ENCODE results near the gene RABL2B. TPM values are rescaled to one million over a fixed set of nuclear protein-coding genes. Genes with fewer than 3 reads are reported as not detected.
"Not testable (repeated sequence)": the region's sequence is repeated elsewhere in the genome, so short reads cannot be mapped to it uniquely, and the experiment has no call there.

The RABL2B gene
- 18.1 and 19.0 TPM in 2 replicates for total RNA-seq (2021)
- long read RNA-seq, transcript RABL2B-201 (9 exons, 2,140 nt): major isoform, 8 of 64 reads
- long read RNA-seq, transcript RABL2B-205 (10 exons, 2,428 nt): minor isoform, 6 of 64 reads
- long read RNA-seq, partial matches to known transcripts: 6 of 64 reads
- long read RNA-seq, other reads (novel, unspliced or antisense): 43 of 64 reads

GRCh38 chr22:50783033-50783879 lies at the start of gene RABL2B:
TSS of gene RABL2B (minus strand) at chr22:50783636. CDS start at chr22:50782294, 1,342 bp downstream.
- H2BK12ac ChIP-seq (ENCODE audit: insufficient read length, low read depth, low read length); H3K9me3 Mint-ChIP-seq; H3K4me1 ChIP-seq (ENCODE audit: insufficient read depth, low read length); H3K18ac ChIP-seq (ENCODE audit: insufficient read length, low read depth, low read length); H2BK20ac ChIP-seq (ENCODE audit: low read depth, low read length, poor library complexity, severe bottlenecking); H2AK5ac ChIP-seq (ENCODE audit: insufficient read length, low read length); H2AFZ ChIP-seq (ENCODE audit: low read length); H2BK120ac ChIP-seq (ENCODE audit: low read depth, low read length, poor library complexity, severe bottlenecking); H3K27me3 Mint-ChIP-seq (ENCODE audit: low read depth); H2BK5ac ChIP-seq (ENCODE audit: insufficient read length, low read length); H2BK15ac ChIP-seq (ENCODE audit: low read depth, low read length); H3K23me2 ChIP-seq (ENCODE audit: insufficient read length, low read depth, low read length, poor library complexity, severe bottlenecking); H3K23ac ChIP-seq (ENCODE audit: insufficient read length, low read depth, low read length); H3T11ph ChIP-seq (ENCODE audit: low read length); H3K36me3 Mint-ChIP-seq (ENCODE audit: insufficient read depth in 1 of 3, low read depth in 3 of 3); H3K27ac ChIP-seq (ENCODE audit: insufficient read length, low read depth, low read length); H3K14ac ChIP-seq (ENCODE audit: insufficient read depth, low read length); H3K79me1 ChIP-seq (ENCODE audit: insufficient read depth, low read depth, low read length, poor library complexity, severe bottlenecking); H4K8ac ChIP-seq (replicated peaks; ENCODE audit: insufficient read length, low read depth, low read length); H3K27me3 ChIP-seq (ENCODE audit: insufficient read depth, low read length); H3K9me3 ChIP-seq (ENCODE audit: control insufficient read depth, low read depth, low read length); H4K5ac ChIP-seq (ENCODE audit: insufficient read length, low read depth, low read length); H3K4ac ChIP-seq (ENCODE audit: low read depth, low read length); H4K91ac ChIP-seq (ENCODE audit: insufficient read length, low read depth, low read length); H3K4me1 Mint-ChIP-seq; H3K56ac ChIP-seq (ENCODE audit: insufficient read length, low read depth, low read length); H3K9ac ChIP-seq (ENCODE audit: extremely low read depth, insufficient read length, low read length); H3K79me2 ChIP-seq (ENCODE audit: insufficient read depth, low read length); H4K20me1 ChIP-seq (ENCODE audit: control insufficient read depth, insufficient read depth, insufficient read length): not testable (repeated sequence)
- no CpG with 5 or more reads among the region's 77 CpGs for WGBS (ENCODE audit: extremely low coverage, insufficient read length, low lambda C conversion rate)
- H3K27ac Mint-ChIP-seq: 0 out of 7 replicates have a peak within 1 kb of the TSS, but pooled peaks of 1 of the 3 experiments have one; percentile 55
- DNase-seq: peak; percentile 88
- H3K4me2 ChIP-seq (ENCODE audit: insufficient read depth, insufficient read length, low read length): peak within 1 kb of the TSS; percentile 62
- H3K4me3 Mint-ChIP-seq: peak within 1 kb of the TSS; percentile 78 to 91

DNA sequence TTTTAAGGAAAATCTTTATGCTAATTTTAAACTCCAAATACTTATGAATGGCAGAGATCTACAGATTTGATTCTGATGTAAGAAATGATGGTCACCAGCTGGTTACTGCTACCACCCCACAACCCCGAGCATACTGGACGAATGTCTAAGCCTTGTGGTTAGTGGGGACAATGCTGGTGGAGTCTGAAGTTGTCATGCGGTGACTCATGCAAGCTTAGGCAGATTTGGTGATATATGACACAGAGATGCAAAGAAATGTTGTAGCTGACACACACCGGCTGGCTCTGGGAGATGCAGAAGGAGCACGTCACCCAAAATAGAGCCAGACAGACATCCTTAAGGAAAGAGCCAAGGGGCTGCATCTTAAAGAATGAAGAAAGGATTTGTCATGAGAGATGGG lies 3.5 kb upstream of the RABL2B start:
- H3K56ac ChIP-seq (ENCODE audit: insufficient read length, low read depth, low read length); H2BK120ac ChIP-seq (ENCODE audit: low read depth, low read length, poor library complexity, severe bottlenecking); H4K20me1 ChIP-seq (ENCODE audit: control insufficient read depth, insufficient read depth, insufficient read length); H3K79me2 ChIP-seq (ENCODE audit: insufficient read depth, low read length); H3K9ac ChIP-seq (ENCODE audit: extremely low read depth, insufficient read length, low read length); H3K36me3 Mint-ChIP-seq (ENCODE audit: insufficient read depth in 1 of 3, low read depth in 3 of 3); H3K27me3 ChIP-seq (ENCODE audit: insufficient read depth, low read length); H3K9me3 Mint-ChIP-seq; H4K5ac ChIP-seq (ENCODE audit: insufficient read length, low read depth, low read length); H2BK12ac ChIP-seq (ENCODE audit: insufficient read length, low read depth, low read length); H3T11ph ChIP-seq (ENCODE audit: low read length); H3K14ac ChIP-seq (ENCODE audit: insufficient read depth, low read length); H3K23ac ChIP-seq (ENCODE audit: insufficient read length, low read depth, low read length); H2BK15ac ChIP-seq (ENCODE audit: low read depth, low read length); H3K27me3 Mint-ChIP-seq (ENCODE audit: low read depth); H3K4me3 Mint-ChIP-seq; H2BK20ac ChIP-seq (ENCODE audit: low read depth, low read length, poor library complexity, severe bottlenecking); H2AK5ac ChIP-seq (ENCODE audit: insufficient read length, low read length); H3K4me2 ChIP-seq (ENCODE audit: insufficient read depth, insufficient read length, low read length); H4K8ac ChIP-seq (replicated peaks; ENCODE audit: insufficient read length, low read depth, low read length); H2AFZ ChIP-seq (ENCODE audit: low read length); H3K4ac ChIP-seq (ENCODE audit: low read depth, low read length); H3K4me1 Mint-ChIP-seq; H3K18ac ChIP-seq (ENCODE audit: insufficient read length, low read depth, low read length); DNase-seq; H2BK5ac ChIP-seq (ENCODE audit: insufficient read length, low read length); H3K4me1 ChIP-seq (ENCODE audit: insufficient read depth, low read length); H3K23me2 ChIP-seq (ENCODE audit: insufficient read length, low read depth, low read length, poor library complexity, severe bottlenecking); H3K27ac ChIP-seq (ENCODE audit: insufficient read length, low read depth, low read length); H3K9me3 ChIP-seq (ENCODE audit: control insufficient read depth, low read depth, low read length); H3K27ac Mint-ChIP-seq; H3K79me1 ChIP-seq (ENCODE audit: insufficient read depth, low read depth, low read length, poor library complexity, severe bottlenecking); H4K91ac ChIP-seq (ENCODE audit: insufficient read length, low read depth, low read length): not testable (repeated sequence)
- WGBS (ENCODE audit: extremely low coverage, insufficient read length, low lambda C conversion rate): no CpG with 5 or more reads among the region's 5 CpGs
